Measurements from ENCODE around the gene GYPA.
A peak's percentile ranks its signal among the peaks of the same experiment; 100 is the strongest.
"Not testable (repeated sequence)": the region's sequence is repeated elsewhere in the genome, so short reads cannot be mapped to it uniquely, and the experiment has no call there.

Gene GYPA

DNA sequence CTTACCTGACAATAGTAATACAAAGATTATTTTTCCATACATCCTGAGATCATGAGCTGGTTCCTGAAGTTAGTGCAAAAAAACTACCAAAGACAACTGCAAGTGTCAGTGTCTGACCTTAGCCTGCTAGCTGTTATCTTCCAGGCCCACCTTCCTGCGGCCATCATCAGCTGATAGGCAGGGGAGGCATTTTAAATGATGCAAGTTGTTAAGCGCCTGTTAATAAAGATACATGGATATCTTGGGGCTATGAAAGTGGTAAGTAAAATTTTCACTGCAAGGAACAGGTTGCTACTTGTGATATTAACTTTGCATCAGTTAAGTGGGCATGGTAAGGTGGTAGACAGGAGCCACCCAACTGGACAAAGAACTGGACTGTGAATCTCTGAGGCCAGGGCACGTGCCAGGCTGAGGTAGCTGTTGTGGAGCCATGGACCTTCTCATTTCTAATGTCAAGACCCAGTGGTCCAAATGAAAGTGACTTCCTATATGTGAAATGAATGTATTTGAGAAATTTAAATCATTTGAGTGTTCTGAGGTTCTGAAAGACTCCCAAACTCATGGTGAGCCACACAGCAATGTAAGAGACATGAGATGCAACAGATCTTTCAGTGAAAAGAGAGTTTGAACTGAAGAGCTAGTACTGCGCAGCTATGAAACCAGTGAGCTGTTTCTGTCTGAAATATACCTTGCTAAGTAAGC is at the start of gene GYPA:
TSS of gene GYPA (minus strand) at position 125 of the 702 bp plus-strand sequence. CDS start at position 42, 83 bp downstream.
- not testable (repeated sequence) for DNase-seq (ENCODE audit: low spot score)

DNA sequence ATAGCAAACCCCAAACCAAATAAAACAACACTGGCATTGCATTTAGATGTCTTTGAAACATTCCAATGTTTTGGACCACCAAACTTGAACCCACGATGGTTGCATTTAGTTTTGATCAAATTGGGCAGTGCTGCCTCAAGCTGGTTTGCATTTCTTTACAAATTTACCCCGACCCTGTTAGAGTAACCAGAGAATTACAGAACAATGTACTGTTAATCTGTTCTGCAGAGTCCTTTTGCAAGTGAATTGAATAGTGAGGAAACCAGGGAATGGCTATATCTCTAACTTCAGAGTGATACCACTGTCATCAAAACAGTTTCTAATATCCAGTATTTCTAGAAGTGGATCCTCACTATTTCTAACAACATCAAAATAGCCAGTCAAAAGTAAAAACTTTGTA is 49.5 kb upstream of the GYPA start:
- DNase-seq (ENCODE audit: low spot score) = no peak

DNA sequence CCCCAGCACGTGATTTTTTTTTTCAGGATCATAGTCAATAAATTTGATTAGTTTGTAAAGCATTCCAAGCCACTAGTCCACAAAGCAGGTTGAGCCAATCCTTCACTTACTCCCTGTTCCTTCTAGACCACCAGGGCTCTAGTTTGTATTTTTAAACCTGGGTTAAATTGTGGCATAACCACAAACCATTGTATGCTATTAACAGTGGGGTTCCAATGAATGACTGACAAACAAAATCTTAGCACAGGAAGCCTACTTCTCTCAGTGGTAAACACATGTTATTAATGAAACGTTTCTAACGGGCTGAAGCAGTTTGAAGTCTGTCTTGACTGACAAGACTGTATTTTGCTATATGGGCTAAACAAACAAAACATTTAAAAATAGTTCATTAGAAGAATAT is 48.6 kb upstream of the GYPA start:
- DNase-seq (ENCODE audit: low spot score) = no peak

DNA sequence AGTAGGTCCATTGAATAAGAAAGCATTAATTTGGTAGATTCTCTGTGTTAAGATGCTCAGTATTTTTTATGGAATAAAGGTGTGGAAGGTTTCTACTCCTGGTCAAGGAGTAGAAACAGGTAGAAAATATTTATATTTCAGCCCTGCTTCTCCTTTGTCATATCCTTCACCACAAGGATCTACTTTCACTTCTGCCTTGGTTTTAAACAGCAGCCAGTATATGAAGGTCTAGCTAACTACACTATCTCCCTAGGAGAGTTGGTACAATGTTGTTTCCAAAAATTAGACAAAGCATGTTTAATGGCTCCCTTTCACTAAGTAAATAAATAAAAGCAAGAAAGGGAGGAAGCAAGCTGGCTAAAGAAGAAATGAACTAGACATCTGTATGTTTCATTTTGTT is 44.6 kb upstream of the GYPA start:
- DNase-seq (ENCODE audit: low spot score) = no peak

DNA sequence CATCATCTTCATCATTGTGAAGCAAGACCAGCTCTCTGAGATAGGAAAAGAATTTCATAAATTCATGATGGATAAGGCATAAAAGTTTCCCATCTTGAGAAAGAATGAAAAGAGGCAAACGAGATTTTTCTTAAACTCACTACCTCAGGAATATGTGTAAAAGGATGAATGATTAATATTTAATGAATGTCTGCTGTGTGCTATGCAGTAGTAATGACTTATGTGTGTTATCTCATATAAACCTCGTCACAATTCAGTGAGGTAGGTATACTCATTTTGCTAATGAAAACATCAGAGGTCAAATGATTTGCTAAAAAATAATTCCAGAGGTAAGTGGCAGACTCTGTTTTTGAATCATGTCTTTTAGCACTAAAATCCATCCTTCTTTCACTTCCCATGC is 42.6 kb upstream of the GYPA start:
- DNase-seq (ENCODE audit: low spot score) = no peak

DNA sequence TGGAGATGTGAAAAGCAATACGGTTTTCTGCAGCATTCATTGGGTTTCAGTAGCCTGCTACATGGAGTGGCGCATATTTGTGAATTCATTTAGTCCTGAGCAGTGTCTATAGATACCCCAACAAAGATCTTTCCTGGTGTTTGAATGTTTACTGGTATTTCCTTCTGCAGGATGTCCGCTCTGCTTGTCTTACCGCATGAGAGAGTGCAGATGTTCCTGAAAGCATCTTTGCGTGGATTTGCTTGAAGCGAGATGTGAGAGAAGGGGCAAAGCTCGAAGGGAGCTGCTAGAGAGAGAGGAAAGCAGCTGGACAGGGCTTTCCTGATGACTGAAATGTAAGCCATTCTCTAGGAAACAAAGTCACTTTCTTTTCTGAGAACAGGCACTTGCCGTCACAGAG is 40.9 kb upstream of the GYPA start:
- DNase-seq (ENCODE audit: low spot score) = no peak

DNA sequence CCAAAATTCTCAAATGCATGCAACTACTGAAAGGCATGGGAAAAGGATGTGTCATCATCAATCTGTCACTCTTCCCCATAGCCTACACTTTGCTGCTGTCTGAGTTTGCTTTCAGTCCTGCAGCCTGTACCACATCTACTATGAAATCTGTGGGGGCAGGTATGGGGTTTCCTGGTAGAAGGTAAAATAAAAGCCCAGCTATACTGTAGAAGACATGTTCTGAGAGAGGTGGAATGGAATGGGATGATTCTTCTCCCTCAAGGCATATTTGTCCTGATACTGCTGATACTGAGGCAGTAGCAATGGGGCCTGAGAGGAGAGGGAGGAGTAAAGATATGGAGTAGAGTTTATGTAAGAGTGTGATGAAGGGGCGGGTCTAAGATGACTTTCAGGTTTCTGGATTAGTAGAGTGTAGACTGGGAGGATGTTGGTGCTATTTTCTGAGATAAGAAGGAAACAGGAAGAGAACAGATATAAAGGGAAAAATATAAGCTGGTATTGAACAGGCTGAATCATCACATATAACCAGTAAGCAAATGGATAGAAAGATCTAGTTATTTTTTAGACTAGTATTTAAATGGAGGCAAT is 38.7 kb upstream of the GYPA start:
- no peak for DNase-seq (ENCODE audit: low spot score)

DNA sequence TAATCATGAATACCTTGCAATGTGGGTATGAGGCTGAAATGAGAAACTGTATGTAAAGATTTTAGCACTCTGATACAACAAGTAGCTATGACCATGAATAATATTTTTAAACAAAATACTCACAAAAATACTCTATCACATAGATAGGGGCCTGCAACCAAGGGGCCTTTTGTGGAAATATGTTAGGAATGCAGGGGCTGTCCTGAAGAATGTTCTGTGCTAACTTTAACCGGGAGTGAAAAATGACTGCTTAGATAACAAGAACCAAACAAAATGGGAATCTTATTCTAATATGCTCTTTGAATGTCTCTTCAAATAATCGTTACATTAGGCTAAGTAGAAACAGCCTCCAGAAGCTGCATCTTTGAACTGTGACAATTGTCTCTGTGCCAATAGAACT is 37.9 kb upstream of the GYPA start:
- DNase-seq (ENCODE audit: low spot score) = no peak

DNA sequence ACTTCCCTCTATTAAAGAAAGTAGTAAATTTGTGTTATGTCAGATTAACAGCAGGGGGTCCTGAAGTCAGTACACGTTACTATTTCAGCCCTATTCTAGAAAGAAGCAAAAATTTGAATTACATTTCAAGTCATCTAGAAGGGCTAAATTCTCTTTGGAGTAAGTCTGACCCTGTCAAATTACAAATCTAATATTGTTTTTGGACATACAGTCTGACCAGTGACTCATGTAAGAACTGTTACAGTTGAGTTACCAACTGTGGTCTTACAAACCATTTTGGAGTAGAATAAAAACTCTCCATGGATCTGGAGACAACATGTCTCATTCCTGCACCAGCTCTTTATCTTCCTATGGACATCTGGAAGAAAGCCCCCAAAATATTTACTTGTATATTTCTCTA is 36.0 kb upstream of the GYPA start:
- DNase-seq (ENCODE audit: low spot score) = no peak

DNA sequence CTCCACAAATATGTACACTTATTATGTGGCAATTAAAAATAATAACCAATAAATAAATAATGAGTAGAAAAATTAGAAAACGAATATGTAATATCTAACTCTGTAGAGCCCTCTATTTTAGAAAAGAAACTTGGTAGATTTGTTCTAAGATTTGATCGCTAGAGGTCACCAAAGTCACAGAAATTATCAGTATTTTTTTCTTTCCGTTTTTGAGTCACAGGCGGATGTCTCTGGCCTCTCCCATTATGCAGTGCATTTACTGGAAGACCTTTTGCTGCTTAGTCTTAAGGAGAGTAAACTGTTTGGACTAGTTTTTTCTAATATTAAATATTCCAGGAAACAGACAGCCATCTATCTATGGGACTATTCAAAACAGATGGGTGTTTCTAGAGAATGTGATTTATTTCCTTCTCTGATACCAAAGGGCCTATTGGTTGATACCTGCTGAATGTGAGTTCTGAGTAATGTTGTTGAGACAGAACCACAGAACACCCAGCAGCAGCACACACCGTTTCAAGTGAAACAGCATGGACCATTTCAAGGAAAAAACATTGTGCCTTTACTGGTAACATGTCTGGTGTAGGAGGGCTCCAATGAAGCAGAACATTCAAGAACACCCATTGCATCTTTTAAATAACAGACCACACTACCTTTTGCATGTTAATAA is 34.0 kb upstream of the GYPA start:
- DNase-seq (ENCODE audit: low spot score) = peak; percentile 51

DNA sequence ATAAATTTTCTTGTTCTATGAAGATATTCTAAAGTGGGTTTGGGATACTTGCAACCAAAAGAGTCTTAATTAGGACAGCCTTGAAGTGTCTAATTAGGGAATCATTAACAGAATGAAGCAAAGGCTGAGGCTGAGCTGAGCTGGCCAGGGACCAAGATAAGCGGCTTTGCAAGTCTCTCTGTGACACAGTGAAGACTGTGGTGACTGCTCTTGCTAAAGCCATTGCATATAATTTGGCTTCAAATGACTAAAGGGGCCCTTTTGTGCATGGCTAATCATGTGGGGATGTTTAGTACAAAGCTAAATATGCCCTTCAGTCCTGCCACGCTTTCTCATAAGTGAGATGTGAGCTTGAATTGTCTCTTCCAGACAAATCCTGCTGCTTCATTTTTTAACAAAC is 31.2 kb upstream of the GYPA start:
- no peak for DNase-seq (ENCODE audit: low spot score)

DNA sequence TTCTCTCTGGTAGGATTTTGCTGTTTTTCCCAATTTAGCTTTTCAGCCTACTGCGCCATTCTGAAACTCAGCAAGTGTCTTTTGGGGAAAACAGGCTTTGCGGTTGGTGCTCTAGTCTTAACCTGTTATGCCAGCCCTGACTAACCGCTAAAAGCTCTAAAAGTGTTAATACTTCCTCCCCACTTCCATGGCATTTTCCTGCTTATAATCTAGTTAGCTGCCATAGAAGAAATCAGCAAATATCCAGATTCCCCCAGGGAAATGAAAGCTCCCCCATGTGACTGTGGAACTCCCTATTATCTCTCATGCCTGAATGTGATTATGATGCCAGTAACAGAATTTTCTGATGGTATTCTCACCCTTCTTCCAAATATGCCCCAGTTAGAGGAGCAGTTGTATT is 28.7 kb upstream of the GYPA start:
- no peak for DNase-seq (ENCODE audit: low spot score)

DNA sequence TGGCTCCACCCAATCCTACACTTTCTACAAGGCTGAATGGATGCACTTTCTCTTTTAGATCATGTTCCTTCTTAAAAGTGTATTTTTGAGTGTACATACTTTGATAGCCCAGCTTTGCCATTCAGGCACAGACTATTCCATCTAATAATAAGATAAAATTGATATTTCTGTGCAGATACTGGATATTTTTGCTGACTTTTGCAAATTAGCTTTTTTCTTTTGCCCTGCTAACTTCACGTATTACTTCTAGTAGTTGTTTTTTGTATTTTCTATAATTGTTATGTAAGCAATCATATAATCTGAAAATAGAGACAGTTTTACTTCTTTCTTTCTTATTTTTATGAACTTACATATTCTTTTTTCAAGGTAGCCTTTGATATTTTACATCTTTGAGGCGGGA is 13.5 kb upstream of the GYPA start:
- DNase-seq (ENCODE audit: low spot score) = no peak

DNA sequence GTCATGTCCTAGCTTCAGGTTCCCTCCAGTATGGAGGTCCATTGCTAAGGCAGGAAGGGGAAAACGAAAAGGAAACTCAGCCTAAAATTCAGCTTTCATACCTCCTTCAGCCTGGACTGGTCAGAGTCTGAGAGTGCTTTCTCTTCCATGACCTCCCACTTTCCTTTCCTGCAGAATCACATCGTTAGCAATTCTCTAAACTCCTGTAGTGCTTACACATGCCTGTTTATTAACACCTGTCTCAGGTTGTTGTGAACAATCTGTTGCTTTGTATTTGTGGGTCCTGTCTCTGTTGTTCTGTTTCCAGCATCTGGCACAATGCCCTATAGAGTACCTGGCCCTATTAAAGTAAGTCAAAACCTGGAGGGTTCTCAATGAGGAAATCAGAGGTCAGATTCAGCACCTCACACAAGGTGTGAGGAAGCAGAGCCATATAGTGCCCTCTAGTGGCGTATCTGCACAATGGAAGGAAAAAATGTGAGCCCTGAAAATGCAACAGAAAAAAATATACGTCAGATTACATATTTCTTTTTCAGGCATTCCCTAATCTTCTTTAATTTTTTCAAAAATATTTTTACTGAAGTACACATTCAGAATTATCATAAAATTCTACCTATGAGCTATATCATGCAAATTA is 2.3 kb upstream of the GYPA start:
- not testable (repeated sequence) for DNase-seq (ENCODE audit: low spot score)

DNA sequence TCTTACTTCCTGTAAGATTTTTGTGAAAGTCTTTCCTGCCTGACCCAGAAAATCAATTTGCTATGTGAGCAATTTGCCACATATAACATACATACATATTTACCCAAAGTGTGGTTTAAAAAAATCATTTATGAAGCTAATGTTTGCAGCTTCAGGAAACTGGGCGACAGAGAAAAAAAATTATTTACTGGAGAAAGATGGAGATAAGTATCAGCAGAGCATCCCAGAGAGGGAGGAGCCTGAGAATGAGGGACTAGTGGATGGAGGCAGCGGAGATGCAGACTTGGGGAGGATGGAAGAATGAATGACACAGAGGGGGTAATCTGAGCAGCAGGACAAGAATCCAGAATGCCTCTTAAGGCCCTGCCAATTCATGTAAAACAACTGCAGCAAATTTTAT is 975 bp upstream of the GYPA start:
- DNase-seq (ENCODE audit: low spot score) = no peak

DNA sequence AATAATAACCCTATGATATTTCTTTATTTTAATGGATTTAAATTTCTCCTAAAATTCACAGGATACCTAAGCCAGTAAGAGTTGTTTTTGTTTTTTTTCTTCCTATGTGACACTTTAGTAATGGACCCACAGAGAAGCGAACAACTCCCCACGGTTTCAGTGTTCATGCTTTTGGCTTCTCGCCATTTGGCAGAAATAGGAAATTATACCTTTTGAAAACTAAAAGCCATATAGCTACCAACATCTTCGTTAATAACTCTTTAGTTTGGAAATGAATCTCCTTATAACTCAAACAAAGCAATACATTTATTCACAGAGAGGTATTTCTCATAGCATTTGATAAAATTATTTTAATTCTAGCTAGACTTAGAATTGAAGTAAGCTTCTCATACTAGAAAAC is 527 bp downstream of the GYPA start:
- DNase-seq (ENCODE audit: low spot score) = not testable (repeated sequence)

DNA sequence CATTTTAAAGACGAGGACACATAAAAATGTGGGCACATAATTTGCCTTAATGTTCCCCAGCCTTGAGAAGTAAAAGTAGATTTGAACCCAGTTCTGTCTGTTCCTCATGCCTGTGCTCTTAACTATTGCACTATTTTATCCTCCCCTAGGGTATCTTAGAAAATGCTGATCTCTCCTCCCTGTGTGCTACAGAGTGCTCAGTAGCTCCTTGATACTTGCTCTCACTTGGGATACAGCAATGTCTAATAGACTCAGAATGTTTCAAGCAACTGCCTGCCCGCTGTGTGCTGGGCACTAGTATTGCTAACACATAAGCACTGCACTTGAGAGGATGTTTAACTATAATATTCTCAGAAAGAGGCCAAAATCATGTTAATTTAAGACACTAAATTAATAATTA is 971 bp downstream of the GYPA start:
- not testable (repeated sequence) for DNase-seq (ENCODE audit: low spot score)

DNA sequence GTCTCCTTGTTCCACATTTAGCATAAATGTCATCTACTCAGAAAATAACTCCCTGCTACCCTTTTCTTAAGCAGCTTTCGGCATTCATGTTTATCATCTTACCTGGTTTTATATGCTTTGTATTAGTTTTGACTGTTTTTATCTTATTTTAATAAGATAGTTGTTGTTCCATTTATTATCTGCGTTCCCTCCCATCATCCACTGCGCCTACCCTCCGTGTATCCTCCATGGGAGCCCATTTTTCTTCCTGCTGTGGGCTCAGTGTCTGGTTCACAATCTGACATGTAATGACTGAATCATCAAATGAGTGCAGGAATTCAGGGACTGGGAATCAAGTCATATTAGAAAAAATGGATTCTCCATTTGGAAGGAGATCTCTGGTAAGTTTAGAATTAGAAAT is 2.3 kb downstream of the GYPA start:
- DNase-seq (ENCODE audit: low spot score) = not testable (repeated sequence)

DNA sequence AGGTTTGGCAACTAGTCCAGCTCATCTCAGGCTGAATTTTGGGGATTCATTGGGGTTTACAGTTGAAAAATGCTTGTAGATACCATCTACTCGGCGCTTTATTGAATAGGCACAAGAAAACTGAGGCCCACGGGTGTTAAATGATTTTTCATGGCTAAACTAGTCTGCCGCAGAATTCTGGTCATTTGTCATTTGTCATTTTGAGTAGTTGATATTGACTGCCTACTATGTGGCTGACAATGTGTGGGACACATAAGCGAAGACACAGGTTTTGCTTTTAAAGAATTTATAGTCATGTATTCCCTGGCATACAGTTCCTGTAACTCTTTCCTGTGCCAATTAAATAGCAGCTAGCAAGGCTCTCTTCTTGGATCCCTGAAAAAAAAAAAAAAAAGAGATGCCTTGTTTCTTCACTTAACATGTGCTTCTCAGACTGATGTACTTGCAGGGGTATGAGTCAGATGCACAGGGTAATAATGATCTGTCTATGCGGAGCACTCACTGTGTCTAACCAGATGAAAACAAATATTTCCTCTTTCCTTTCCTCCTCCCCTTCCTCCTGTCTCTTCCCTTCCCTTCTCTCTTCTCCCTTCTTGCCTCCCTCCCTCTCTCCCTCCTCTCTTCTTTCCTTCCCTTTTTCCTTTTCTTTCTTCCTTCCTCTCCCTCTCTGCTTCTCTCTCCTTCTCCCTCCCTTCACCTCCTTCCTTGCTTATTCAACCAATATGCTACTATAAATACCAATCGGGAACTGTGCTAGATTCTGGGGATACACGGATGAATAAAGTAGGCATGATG is 3.2 kb downstream of the GYPA start:
- DNase-seq (ENCODE audit: low spot score) = not testable (repeated sequence)

DNA sequence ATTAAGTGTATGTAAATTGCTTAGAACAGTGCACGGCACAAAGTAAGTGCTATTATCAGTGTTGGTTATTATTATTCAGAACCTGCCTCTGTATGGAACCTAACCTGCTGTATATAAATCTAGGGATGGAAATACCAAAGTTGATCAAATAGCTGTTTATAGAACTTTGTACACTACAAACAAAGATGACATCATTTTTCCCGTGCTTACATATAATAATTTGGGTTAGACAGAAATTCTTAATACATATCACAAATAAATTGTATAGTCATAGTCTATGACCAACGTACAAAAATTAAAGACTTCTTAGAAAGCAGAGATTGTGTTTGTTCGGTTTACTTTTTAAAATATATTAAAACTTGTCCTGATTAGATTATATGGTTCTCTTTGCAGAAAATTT is 4.3 kb downstream of the GYPA start:
- not testable (repeated sequence) for DNase-seq (ENCODE audit: low spot score)

DNA sequence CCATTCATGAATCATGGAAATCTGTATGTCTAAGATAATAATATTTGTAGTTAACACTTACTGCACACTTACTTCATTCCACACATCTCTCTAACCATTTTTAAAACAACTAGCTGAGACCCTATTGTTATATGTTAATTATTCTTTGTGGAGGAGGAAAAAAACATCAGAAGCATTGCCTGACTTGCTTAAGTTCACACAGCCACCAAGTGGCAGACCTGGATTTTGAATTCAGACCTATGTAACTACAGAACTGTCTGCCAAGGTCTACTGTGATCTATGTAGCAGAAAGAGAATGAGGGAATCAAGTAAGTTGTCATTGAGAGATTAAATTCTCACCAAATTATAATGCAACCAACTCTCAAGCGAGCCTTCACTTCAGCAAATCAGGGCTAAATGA is 10.4 kb downstream of the GYPA start:
- not testable (repeated sequence) for DNase-seq (ENCODE audit: low spot score)

DNA sequence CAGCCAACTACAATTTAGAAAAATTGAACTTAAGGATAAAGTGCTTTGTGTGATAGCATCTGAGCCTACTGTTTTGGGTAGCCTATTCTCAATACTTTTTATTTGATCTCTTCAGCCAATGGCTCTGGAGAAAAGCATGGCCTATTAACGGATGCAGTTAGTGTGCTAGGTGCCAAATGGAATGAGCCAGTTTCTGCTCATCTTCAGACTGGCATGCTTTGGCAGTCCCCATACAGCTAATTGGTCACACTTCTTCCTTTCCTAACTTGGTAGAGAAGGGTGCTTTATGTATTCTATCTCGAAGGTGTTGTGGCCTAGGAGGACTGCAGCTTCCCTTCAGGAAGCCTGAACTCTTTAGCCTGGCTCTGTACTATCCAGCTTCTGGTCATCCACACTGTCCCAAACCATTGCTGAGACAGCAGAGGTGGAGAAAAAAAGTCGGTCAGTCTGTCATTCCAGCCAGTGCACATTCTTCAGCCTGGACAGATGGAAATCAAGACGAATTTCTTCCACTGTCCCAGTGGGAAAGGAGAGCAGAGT is 11.1 kb downstream of the GYPA start:
- not testable (repeated sequence) for DNase-seq (ENCODE audit: low spot score)
